ENCODE measurements around the gene MRPL28. TPM values are rescaled to one million over a fixed set of nuclear protein-coding genes. Genes with fewer than 3 reads are reported as not detected.
"Not testable (repeated sequence)": the region's sequence is repeated elsewhere in the genome, so short reads cannot be mapped to it uniquely, and the experiment has no call there.

Gene MRPL28
- total RNA-seq, 2 donors from 2014 or later = 83.4 to 84.3 TPM

DNA sequence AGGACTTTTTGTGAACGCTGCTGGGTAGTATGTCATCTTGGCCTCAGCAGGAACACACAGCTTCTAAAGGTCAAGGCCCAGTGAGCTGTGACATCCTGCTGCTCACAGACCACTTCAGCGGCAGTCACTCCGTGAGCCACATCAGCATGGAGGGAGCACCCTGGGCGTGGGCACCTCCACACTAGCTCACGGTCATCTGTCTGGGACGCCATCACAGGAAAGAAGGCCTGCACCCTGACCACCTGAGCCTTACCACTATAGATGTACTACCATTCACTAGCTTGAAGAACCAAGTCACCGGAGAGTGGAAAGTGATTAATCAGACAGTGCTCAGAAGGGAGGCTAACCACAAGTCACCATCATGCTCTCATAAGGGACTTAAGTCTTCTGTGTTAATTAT lies 21.1 kb downstream of the MRPL28 start:
- Histone ChIP-seq H3K27me3 (replicated peaks; ENCODE audit: insufficient read depth) (no peaks in the 10 kb centered on the region), H3K36me3 (no peaks in the 10 kb centered on the region), H3K27ac (no peak overlapping the region), H3K4me3 (no peak overlapping the region), H3K9me3 (no peaks in the 10 kb centered on the region), H3K4me1 (replicated peaks) (peaks cover 7% of the 10 kb centered on the region)
- no peak for DNase-seq (ENCODE audit: low spot score)
- intact Hi-C loops (cut with DNase I) = no loop called here
- TF ChIP-seq CTCF (IDR thresholded peaks at IDR 0.05) (no peak), POLR2A (IDR thresholded peaks at IDR 0.05) (no peak), POLR2AphosphoS5 (IDR thresholded peaks at IDR 0.05) (no peak)
- WGBS = 82% methylated on average over 7 of the region's 7 CpGs

GRCh38 chr16:348495-348894 lies 21.8 kb downstream of the MRPL28 start:
- intact Hi-C loops (cut with DNase I); DNase-seq (ENCODE audit: low spot score); H3K4me1 ChIP-seq (replicated peaks); H3K4me3 ChIP-seq; H3K36me3 ChIP-seq; H3K27me3 ChIP-seq (replicated peaks; ENCODE audit: insufficient read depth); H3K27ac ChIP-seq; H3K9me3 ChIP-seq: not testable (repeated sequence)
- 93% methylated on average over 10 of the region's 10 CpGs for WGBS

GRCh38 chr16:347203-347602 lies 23.1 kb downstream of the MRPL28 start:
- Histone ChIP-seq H3K36me3 (no peaks in the 10 kb centered on the region), H3K9me3 (no peaks in the 10 kb centered on the region), H3K27me3 (replicated peaks; ENCODE audit: insufficient read depth) (no peaks in the 10 kb centered on the region), H3K4me1 (replicated peaks) (peaks cover 7% of the 10 kb centered on the region), H3K27ac (no peak overlapping the region), H3K4me3 (no peak overlapping the region)
- 93% methylated on average over 6 of the region's 6 CpGs for WGBS
- TF ChIP-seq POLR2AphosphoS5 (IDR thresholded peaks at IDR 0.05) = no peak
- TF ChIP-seq POLR2A (IDR thresholded peaks at IDR 0.05) = no peak
- no peak for TF ChIP-seq CTCF (IDR thresholded peaks at IDR 0.05)
- intact Hi-C loops (cut with DNase I) = no loop called here
- no peak for DNase-seq (ENCODE audit: low spot score)

GRCh38 chr16:346587-346986 lies 23.8 kb downstream of the MRPL28 start:
- H3K9me3 ChIP-seq = no peaks in the 10 kb centered on the region
- WGBS = 89% methylated on average over 15 of the region's 15 CpGs
- no peaks in the 10 kb centered on the region for H3K36me3 ChIP-seq
- intact Hi-C loops (cut with DNase I) = no loop called here
- H3K4me1 ChIP-seq (replicated peaks) = peaks cover 5% of the 10 kb centered on the region
- DNase-seq (ENCODE audit: low spot score) = no peak
- no peak for TF ChIP-seq POLR2AphosphoS5 (IDR thresholded peaks at IDR 0.05)
- no peak for TF ChIP-seq CTCF (IDR thresholded peaks at IDR 0.05)
- no peak for TF ChIP-seq POLR2A (IDR thresholded peaks at IDR 0.05)
- no peak overlapping the region for H3K4me3 ChIP-seq
- H3K27ac ChIP-seq = no peak overlapping the region
- H3K27me3 ChIP-seq (replicated peaks; ENCODE audit: insufficient read depth) = no peaks in the 10 kb centered on the region

GRCh38 chr16:345772-346171 lies 24.6 kb downstream of the MRPL28 start:
- WGBS = 90% methylated on average over 11 of the region's 11 CpGs
- Histone ChIP-seq H3K4me1 (replicated peaks) (no peaks in the 10 kb centered on the region), H3K27me3 (replicated peaks; ENCODE audit: insufficient read depth) (no peaks in the 10 kb centered on the region), H3K9me3 (no peaks in the 10 kb centered on the region), H3K27ac (no peak overlapping the region), H3K36me3 (no peaks in the 10 kb centered on the region), H3K4me3 (no peak overlapping the region)
- no peak for DNase-seq (ENCODE audit: low spot score)
- TF ChIP-seq CTCF (IDR thresholded peaks at IDR 0.05) (no peak), POLR2A (IDR thresholded peaks at IDR 0.05) (no peak), POLR2AphosphoS5 (IDR thresholded peaks at IDR 0.05) (no peak)
- intact Hi-C loops (cut with DNase I) = no loop called here

Measured in prostate gland (tissue), 2 donors.